ENCODE data around the gene HPSE2.

Gene HPSE2

DNA sequence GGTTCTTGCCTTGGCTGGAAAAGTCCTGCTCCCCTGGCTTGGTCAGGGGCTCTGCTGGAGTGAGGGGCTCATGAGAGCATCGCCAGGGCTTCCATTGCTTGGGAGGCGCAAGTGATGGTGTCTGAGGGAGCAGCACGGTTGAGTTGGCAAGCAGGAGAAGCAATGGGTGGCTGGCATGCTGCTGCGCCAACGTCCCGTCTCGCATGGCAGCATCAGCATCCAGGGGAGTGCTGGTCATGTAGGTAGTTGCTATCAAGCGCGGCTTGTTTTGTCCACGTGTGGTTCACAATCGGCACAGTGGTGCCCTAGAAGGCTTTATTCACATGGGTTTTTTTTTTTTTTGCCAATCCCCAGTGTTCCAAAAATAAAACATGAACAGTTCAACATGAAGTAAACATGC is 824.5 kb downstream of the HPSE2 start:
- no peak for DNase-seq (ENCODE audit: low read depth in 2 of 2)

DNA sequence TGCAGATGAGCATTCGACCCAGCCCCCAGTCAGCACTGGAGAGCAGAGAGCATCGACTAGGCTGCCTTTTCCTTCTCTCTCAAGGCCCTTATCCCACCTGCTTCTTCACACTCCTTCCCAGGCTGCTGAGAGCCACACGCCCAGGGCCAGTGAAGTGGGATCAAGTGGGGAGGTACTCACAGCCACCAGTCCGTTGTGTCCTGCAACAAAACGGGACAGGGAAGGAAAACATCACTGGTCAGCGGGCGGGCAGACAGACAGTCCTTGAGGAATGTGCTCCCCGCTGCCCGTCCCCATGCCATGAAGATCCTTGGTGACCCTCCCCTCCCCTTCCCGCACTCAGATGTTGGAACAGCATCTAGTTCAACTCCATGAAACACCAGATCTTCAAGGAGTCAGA is 824.9 kb downstream of the HPSE2 start:
- DNase-seq (ENCODE audit: low read depth in 2 of 2), result no peak

DNA sequence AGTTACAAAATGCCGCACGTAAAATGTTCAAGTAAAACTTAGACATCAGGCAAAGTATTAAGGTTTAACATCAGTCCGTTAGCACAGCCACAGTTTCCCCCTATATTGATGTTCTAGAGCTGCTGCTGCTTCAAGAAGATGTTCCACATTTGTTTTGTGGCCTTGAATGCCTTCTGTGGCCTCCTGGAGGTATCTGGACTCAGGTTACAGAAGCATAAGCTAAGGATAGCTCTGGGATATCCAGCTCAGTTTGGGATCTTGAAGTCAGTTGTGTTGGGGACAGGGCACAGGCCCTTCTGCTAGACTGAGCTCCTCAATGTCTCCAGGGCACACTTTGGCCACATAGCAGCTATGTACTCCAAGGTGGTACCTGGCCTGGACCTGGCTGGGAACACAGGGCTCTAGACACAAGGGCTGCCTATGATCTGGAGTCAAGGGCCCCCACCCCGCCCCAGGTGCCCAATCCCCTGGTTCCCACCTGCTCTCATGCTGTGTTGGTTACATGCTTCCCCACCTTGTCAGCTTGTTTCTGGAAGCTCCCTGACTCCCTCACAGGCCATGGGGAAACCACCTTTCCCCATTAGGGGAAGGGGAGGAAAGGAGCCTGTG is 825.4 kb downstream of the HPSE2 start:
- DNase-seq (ENCODE audit: low read depth in 2 of 2), result no peak

DNA sequence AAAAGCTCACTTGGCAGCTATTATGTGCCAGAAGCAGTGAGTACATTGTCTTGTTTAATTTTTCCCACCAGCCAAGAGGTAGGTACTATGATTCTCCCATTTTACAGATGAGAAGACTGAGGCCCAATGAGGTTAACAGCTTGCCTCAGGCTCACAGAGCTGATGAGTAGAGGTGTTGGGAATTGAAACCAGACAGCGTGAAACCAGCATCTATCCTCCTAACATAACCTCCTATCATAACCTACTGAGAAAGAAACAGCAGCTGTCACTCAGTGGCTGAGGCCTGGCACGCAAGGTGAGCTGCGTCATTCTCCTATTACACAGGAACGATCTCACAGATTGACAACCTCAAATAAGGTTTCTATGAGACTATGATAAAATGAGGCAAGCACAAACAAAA is 826.9 kb downstream of the HPSE2 start:
- DNase-seq (ENCODE audit: low read depth in 2 of 2), result no peak

DNA sequence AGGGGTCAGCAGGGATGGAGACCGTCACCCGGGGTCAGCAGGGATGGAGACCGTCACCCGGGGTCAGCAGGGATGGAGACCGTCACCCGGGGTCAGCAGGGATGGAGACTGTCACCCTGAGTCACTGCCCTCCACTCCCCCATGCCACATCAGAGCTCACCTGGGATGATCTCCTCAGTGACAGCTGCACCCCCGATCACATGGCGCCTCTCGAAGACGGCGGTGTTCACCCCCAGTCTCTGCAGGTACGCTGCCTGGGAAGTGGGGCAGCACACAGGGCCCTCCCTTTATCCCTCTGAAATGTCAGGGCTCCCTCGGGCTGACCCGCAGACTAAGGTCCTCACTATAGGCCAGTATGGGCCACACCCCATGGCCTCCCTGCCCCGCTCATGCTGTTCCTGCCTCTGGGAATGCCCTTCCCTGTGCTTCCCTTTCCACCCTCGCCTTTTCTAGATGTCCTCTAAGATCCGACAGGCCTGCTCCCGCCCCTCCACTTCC is 827.9 kb downstream of the HPSE2 start:
- no peak for DNase-seq (ENCODE audit: low read depth in 2 of 2)
